ENCODE measurements around the gene ANKRD28. TPM values are rescaled to one million over a fixed set of nuclear protein-coding genes. Genes with fewer than 3 reads are reported as not detected.

ANKRD28 gene
- total and polyA plus RNA-seq, 2 of the 4 experiments (the other 2 are of a cell fraction): 52.6 to 211 TPM

DNA sequence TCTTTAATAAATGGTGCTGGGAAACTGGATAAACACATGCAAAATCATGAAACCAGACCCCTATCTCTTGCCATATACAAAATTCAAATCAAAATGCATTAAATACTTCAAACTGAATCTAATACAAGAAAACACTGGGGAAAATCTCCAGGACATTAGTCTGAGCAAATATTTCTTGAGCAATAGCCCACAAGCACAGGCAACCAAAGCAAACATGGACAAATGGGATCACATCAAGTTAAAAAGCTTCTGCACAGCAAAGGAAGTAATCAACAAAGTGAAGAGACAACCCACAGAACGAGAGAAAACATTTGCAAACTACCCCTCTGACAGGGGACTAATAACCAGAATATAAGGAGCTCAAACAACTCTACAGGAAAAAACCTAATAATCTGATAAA is 6.3 kb downstream of the ANKRD28 start:
- DNase-seq (no peak), ATAC-seq (ENCODE audit: low read depth) (no peak)
- no peak overlapping the region for H3K27ac ChIP-seq (ENCODE audit: insufficient read depth, low read length)
- H2BK120ac ChIP-seq (ENCODE audit: low read depth, low read length): no peak overlapping the region
- no peak overlapping the region for H3K23ac ChIP-seq (ENCODE audit: low read depth, low read length)
- H3K4me3 ChIP-seq (ENCODE audit: insufficient read depth, low read depth, low read length): no peak overlapping the region
- H2BK5ac ChIP-seq (ENCODE audit: low read depth, low read length, poor library complexity, severe bottlenecking): no peak overlapping the region
- H3K4me1 ChIP-seq (ENCODE audit: control insufficient read depth, insufficient read depth, low read length): peaks cover 8% of the 10 kb centered on the region; the same call in 1 of the 2 replicates
- H4K91ac ChIP-seq (ENCODE audit: insufficient read depth, low read depth, low read length): no peak overlapping the region
- POLR2A ChIA-PET (ENCODE audit: unreplicated experiment): no interaction called here
- in situ Hi-C loops (cut with MboI; ENCODE audit: low sequenced_read_pairs) (no loop called here), dilution Hi-C loops (cut with HindIII; ENCODE audit: low sequenced_read_pairs, unreplicated experiment) (no loop called here), intact Hi-C loops (cut with micrococcal nuclease) (no loop called here)
- no peak overlapping the region for H2AK5ac ChIP-seq (ENCODE audit: low read depth, low read length)
- CTCF ChIA-PET: no interaction called here
- no peak overlapping the region for H3K56ac ChIP-seq (ENCODE audit: extremely low read depth, insufficient read depth, low read length)
- H3K14ac ChIP-seq (replicated peaks; ENCODE audit: low read depth, low read length): no peak overlapping the region
- H3K9ac ChIP-seq (ENCODE audit: low read depth, low read length): no peak overlapping the region
- H2BK20ac ChIP-seq (ENCODE audit: low read depth, low read length): no peak overlapping the region
- no CpG with 5 or more reads among the region's 1 CpG for WGBS, 2 experiments (ENCODE audit: extremely low coverage in 2 of 2, insufficient read length in 1 of 2)
- H3K4me2 ChIP-seq (ENCODE audit: low read depth, low read length): no peak overlapping the region
- H3K36me3 ChIP-seq (ENCODE audit: control insufficient read depth, insufficient read depth, low read length): peaks cover 13% of the 10 kb centered on the region
- no peaks in the 10 kb centered on the region for H3K9me3 ChIP-seq (ENCODE audit: control insufficient read depth, insufficient read depth, low read length)
- H3K27me3 ChIP-seq (ENCODE audit: control insufficient read depth, insufficient read depth, low read length): no peaks in the 10 kb centered on the region
- H4K20me1 ChIP-seq (ENCODE audit: insufficient read depth, low read length): peaks cover 4% of the 10 kb centered on the region; the same call in 1 of the 2 replicates
- no peaks in the 10 kb centered on the region for H3K9me1 ChIP-seq (ENCODE audit: insufficient read depth, low read length)
- H3K79me1 ChIP-seq (ENCODE audit: low read depth in 1 of 2, low read length in 2 of 2): peaks cover 4 to 9% of the 10 kb centered on the region in 2 experiments; a peak in 1 of 4 replicates
- TF ChIP-seq MAFK (IDR thresholded peaks at IDR 0.05; ENCODE audit: low read depth, low read length): no peak
- TF ChIP-seq POLR2A (IDR thresholded peaks at IDR 0.05; ENCODE audit: low read depth, low read length): no peak
- no peak for TF ChIP-seq BHLHE40 (IDR thresholded peaks at IDR 0.05; ENCODE audit: low read depth, low read length)
- no peak for TF ChIP-seq RFX5 (IDR thresholded peaks at IDR 0.05; ENCODE audit: low read depth, low read length)
- TF ChIP-seq RCOR1 (IDR thresholded peaks at IDR 0.05; ENCODE audit: insufficient replicate concordance, low read length): no peak
- TF ChIP-seq MXI1 (IDR thresholded peaks at IDR 0.05; ENCODE audit: borderline replicate concordance, low read depth, low read length): no peak
- H4K8ac ChIP-seq (ENCODE audit: low read depth in 2 of 2, low read length in 2 of 2): no peak overlapping the region
- H3K18ac ChIP-seq (ENCODE audit: low read depth, low read length): no peak overlapping the region
- no peak overlapping the region for H3K4ac ChIP-seq (ENCODE audit: low read depth, low read length)
- H4K5ac ChIP-seq (ENCODE audit: low read depth, low read length): no peak overlapping the region
- no peak overlapping the region for H2BK15ac ChIP-seq (ENCODE audit: low read depth, low read length)
- H2AFZ ChIP-seq (replicated peaks; ENCODE audit: low read length, poor library complexity): no peak overlapping the region
- H2AK9ac ChIP-seq (replicated peaks; ENCODE audit: low read depth, low read length, poor library complexity): no peak overlapping the region
- no TSS peak for BruUV-seq (replicated peaks)

Data from IMR-90 (cell line).